CD8-positive, alpha-beta memory T cell (primary cell): ENCODE results near the gene SCAP. TPM values are rescaled to one million over a fixed set of nuclear protein-coding genes. Genes with fewer than 3 reads are reported as not detected.

Experiments used
- CTCF ChIA-PET: fragments of 350-600 bp; sonication (Branson Sonifier 250); formaldehyde crosslinking; loops from one replicate; lab custom pipeline; 2021; ENCODE audit warnings: antibody characterized with exemption; lab: Charles Lee
- POLR2A ChIA-PET: fragments of 350-600 bp; sonication (Branson Sonifier 250); formaldehyde crosslinking; loops from one replicate; lab custom pipeline; 2021; ENCODE audit warnings: antibody characterized with exemption; lab: Charles Lee
- DNase-seq, 5 donors: peaks; one replicate each; pipeline versions ENCODE4 v3.0.0 to v3.0.0-alpha.2; 2020 to 2022; ENCODE audit warnings: mixed read lengths in 1 of 5
- H3K27ac ChIP-seq: one replicate; pipeline ENCODE4 v1.7.0; 2013; ENCODE audit warnings: low read depth, mild to moderate bottlenecking, low read length, moderate library complexity
- H3K27me3 ChIP-seq: 2 replicates; pipeline ENCODE4 v1.7.0; 2013; ENCODE audit warnings: low read length, mild to moderate bottlenecking; ENCODE audit not compliant: insufficient read depth, poor library complexity, severe bottlenecking
- H3K36me3 ChIP-seq: 2 replicates; pipeline ENCODE4 v1.7.0; 2013; ENCODE audit warnings: mild to moderate bottlenecking, low read length, moderate library complexity; ENCODE audit not compliant: insufficient read depth
- H3K4me1 ChIP-seq: 2 replicates; pipeline ENCODE4 v1.7.0; 2013; ENCODE audit warnings: mild to moderate bottlenecking, low read length, moderate library complexity; ENCODE audit not compliant: insufficient read depth
- H3K4me3 ChIP-seq: 2 replicates; pipeline ENCODE4 v1.7.0; 2013; ENCODE audit warnings: mild to moderate bottlenecking, low read length
- H3K9me3 ChIP-seq: 2 replicates; pipeline ENCODE4 v1.7.0; 2013; ENCODE audit warnings: mild to moderate bottlenecking, low read length
- H3K27ac Mint-ChIP-seq, 8 donors: one replicate each; pipeline ENCODE4 v1.8.0; 2020 to 2021; ENCODE audit warnings: mixed read lengths in 8 of 8, mild to moderate bottlenecking in 6 of 8, inconsistent platforms in 3 of 8, moderate library complexity in 3 of 8
- H3K27me3 Mint-ChIP-seq, 2 donors: one replicate each; pipeline ENCODE4 v1.8.0; 2020 to 2021; ENCODE audit warnings: mixed read lengths in 2 of 2, mild to moderate bottlenecking in 1 of 2, moderate library complexity in 1 of 2
- H3K36me3 Mint-ChIP-seq, 3 donors: one replicate each; pipeline ENCODE4 v1.8.0; 2020 to 2021; ENCODE audit warnings: mixed read lengths in 3 of 3, inconsistent platforms in 1 of 3, mild to moderate bottlenecking in 1 of 3
- H3K4me1 Mint-ChIP-seq, 3 donors: one replicate each; pipeline ENCODE4 v1.8.0; 2020 to 2021; ENCODE audit warnings: mixed read lengths in 3 of 3, inconsistent platforms in 1 of 3, mild to moderate bottlenecking in 1 of 3
- H3K4me3 Mint-ChIP-seq, 7 donors: one replicate each; pipeline ENCODE4 v1.8.0; 2020 to 2021; ENCODE audit warnings: mixed read lengths in 7 of 7, mild to moderate bottlenecking in 6 of 7, moderate library complexity in 4 of 7, inconsistent platforms in 2 of 7
- H3K9me3 Mint-ChIP-seq, 5 donors: one replicate each; pipeline ENCODE4 v1.8.0; 2020 to 2022; ENCODE audit warnings: mixed read lengths in 5 of 5, mild to moderate bottlenecking in 3 of 5, moderate library complexity in 2 of 5, inconsistent platforms in 1 of 5
- polyA plus RNA-seq: library from polyadenylated mRNA; unstranded; fragments of 300-500 nt; fragmentation: Illumina TruSeq; gene quantifications from one replicate; pipeline ENCODE4 v1.2.3, GENCODE V29; 2021
- total RNA-seq, 2 experiments: library from RNA; stranded (reverse); gene quantifications; one replicate each; pipeline ENCODE4 v1.2.3, GENCODE V29; 2021

SCAP gene
- total and polyA plus RNA-seq, 3 experiments from 2014 or later, result 60.3 to 73.4 (median 66.4) TPM

- no peak for DNase-seq
- Mint-ChIP-seq H3K27ac (peak overlapping the region in 1 of 8 donors; percentile 65), H3K27me3 (no peaks in the 10 kb centered on the region), H3K36me3 (peaks cover 0 to 95% (median 0%) of the 10 kb centered on the region in 3 donors), H3K4me3 (no peak overlapping the region), H3K9me3 (no peaks in the 10 kb centered on the region), H3K4me1 (no peaks in the 10 kb centered on the region)
- Histone ChIP-seq H3K4me3 (no peak overlapping the region), H3K27ac (no peak overlapping the region), H3K36me3 (peaks cover 30% of the 10 kb centered on the region), H3K9me3 (no peaks in the 10 kb centered on the region), H3K27me3 (no peaks in the 10 kb centered on the region), H3K4me1 (no peaks in the 10 kb centered on the region)
- CTCF ChIA-PET, result no interaction called here
- POLR2A ChIA-PET, result no interaction called here
Measured at GRCh38 chr3:47410801-47411646, 64.7 kb downstream of the SCAP start.

- CTCF ChIA-PET, result no interaction called here
- no peaks in the 10 kb centered on the region for H3K27me3 Mint-ChIP-seq
- no peaks in the 10 kb centered on the region for H3K4me1 ChIP-seq
- no peak for DNase-seq
- H3K4me3 Mint-ChIP-seq, result no peak overlapping the region
- no peak overlapping the region for H3K27ac ChIP-seq
- no peaks in the 10 kb centered on the region for H3K9me3 Mint-ChIP-seq
- no peaks in the 10 kb centered on the region for H3K27me3 ChIP-seq
- H3K4me1 Mint-ChIP-seq, result no peaks in the 10 kb centered on the region
- peaks cover 0 to 95% (median 0%) of the 10 kb centered on the region in 3 donors for H3K36me3 Mint-ChIP-seq
- no peak overlapping the region for H3K4me3 ChIP-seq
- no peaks in the 10 kb centered on the region for H3K9me3 ChIP-seq
- peaks cover 30% of the 10 kb centered on the region for H3K36me3 ChIP-seq
- no peak overlapping the region for H3K27ac Mint-ChIP-seq
- POLR2A ChIA-PET, result no interaction called here
Measured at GRCh38 chr3:47410417-47410720, 65.4 kb downstream of the SCAP start.

GRCh38 chr3:47409688-47410416 lies 65.9 kb downstream of the SCAP start:
- POLR2A ChIA-PET, result no interaction called here
- Mint-ChIP-seq H3K36me3 (peaks cover 0 to 93% (median 0%) of the 10 kb centered on the region in 3 donors), H3K9me3 (no peaks in the 10 kb centered on the region), H3K4me3 (no peak overlapping the region), H3K27me3 (no peaks in the 10 kb centered on the region), H3K27ac (no peak overlapping the region), H3K4me1 (no peaks in the 10 kb centered on the region)
- Histone ChIP-seq H3K27me3 (no peaks in the 10 kb centered on the region), H3K9me3 (no peaks in the 10 kb centered on the region), H3K4me3 (no peak overlapping the region), H3K27ac (no peak overlapping the region), H3K36me3 (peaks cover 30% of the 10 kb centered on the region), H3K4me1 (no peaks in the 10 kb centered on the region)
- DNase-seq, result no peak
- CTCF ChIA-PET, result interaction anchor here (2.4 kb wide), 1 partner anchor 12 kb away, joined by 15 read pairs; no protein-coding TSS in a partner anchor

- ChIA-PET CTCF (interaction anchor here (2.4 kb wide), 1 partner anchor 12 kb away, joined by 15 read pairs; no protein-coding TSS in a partner anchor), POLR2A (no interaction called here)
- H3K4me1 ChIP-seq, result no peaks in the 10 kb centered on the region
- Mint-ChIP-seq H3K4me1 (no peaks in the 10 kb centered on the region), H3K27me3 (no peaks in the 10 kb centered on the region), H3K4me3 (no peak overlapping the region), H3K36me3 (peaks cover 0 to 90% (median 0%) of the 10 kb centered on the region in 3 donors), H3K27ac (no peak overlapping the region), H3K9me3 (no peaks in the 10 kb centered on the region)
- no peaks in the 10 kb centered on the region for H3K9me3 ChIP-seq
- H3K27ac ChIP-seq, result no peak overlapping the region
- no peak for DNase-seq
- H3K36me3 ChIP-seq, result peaks cover 26% of the 10 kb centered on the region
- H3K27me3 ChIP-seq, result no peaks in the 10 kb centered on the region
- no peak overlapping the region for H3K4me3 ChIP-seq
Measured at GRCh38 chr3:47409284-47409683, 66.5 kb downstream of the SCAP start.

- H3K27me3 Mint-ChIP-seq, result no peaks in the 10 kb centered on the region
Measured at GRCh38 chr3:47408839-47409229, 66.9 kb downstream of the SCAP start.

GRCh38 chr3:47407896-47408838 lies 67.6 kb downstream of the SCAP start:
- no peak for DNase-seq
- H3K27ac Mint-ChIP-seq, result peak overlapping the region in 1 of 8 donors; percentile 33
- H3K4me1 Mint-ChIP-seq, result peaks cover 0 to 3% (median 0%) of the 10 kb centered on the region in 3 donors
- H3K27ac ChIP-seq, result no peak overlapping the region
- peaks cover 15% of the 10 kb centered on the region for H3K36me3 ChIP-seq
- no peaks in the 10 kb centered on the region for H3K27me3 ChIP-seq
- H3K4me3 ChIP-seq, result no peak overlapping the region
- H3K9me3 ChIP-seq, result no peaks in the 10 kb centered on the region
- CTCF ChIA-PET, result interaction anchor here (2.4 kb wide), 1 partner anchor 13 kb away, joined by 15 read pairs; no protein-coding TSS in a partner anchor
- H3K27me3 Mint-ChIP-seq, result no peaks in the 10 kb centered on the region
- no peaks in the 10 kb centered on the region for H3K4me1 ChIP-seq
- no peaks in the 10 kb centered on the region for H3K9me3 Mint-ChIP-seq
- POLR2A ChIA-PET, result no interaction called here
- no peak overlapping the region for H3K4me3 Mint-ChIP-seq
- peaks cover 0 to 87% (median 0%) of the 10 kb centered on the region in 3 donors for H3K36me3 Mint-ChIP-seq

More at GRCh38 chr3:47408839-47409229, 66.9 kb downstream of the SCAP start:
- no peak overlapping the region for H3K27ac Mint-ChIP-seq
- no peak overlapping the region for H3K4me3 ChIP-seq
- H3K36me3 Mint-ChIP-seq, result peaks cover 0 to 87% (median 0%) of the 10 kb centered on the region in 3 donors
- CTCF ChIA-PET, result interaction anchor here (2.4 kb wide), 1 partner anchor 13 kb away, joined by 15 read pairs; no protein-coding TSS in a partner anchor
- no peak for DNase-seq
- H3K36me3 ChIP-seq, result peaks cover 21% of the 10 kb centered on the region
- H3K4me1 Mint-ChIP-seq, result peaks cover 0 to under 1% (median 0%) of the 10 kb centered on the region in 3 donors
- no peaks in the 10 kb centered on the region for H3K27me3 ChIP-seq
- H3K9me3 ChIP-seq, result no peaks in the 10 kb centered on the region
- POLR2A ChIA-PET, result no interaction called here
- H3K9me3 Mint-ChIP-seq, result no peaks in the 10 kb centered on the region
- no peak overlapping the region for H3K27ac ChIP-seq
- H3K4me3 Mint-ChIP-seq, result no peak overlapping the region
- H3K4me1 ChIP-seq, result no peaks in the 10 kb centered on the region

GRCh38 chr3:47407237-47407636 lies 68.5 kb downstream of the SCAP start:
- no peak for DNase-seq
- H3K36me3 Mint-ChIP-seq, result peaks cover 0 to 81% (median 0%) of the 10 kb centered on the region in 3 donors
- CTCF ChIA-PET, result interaction anchor here (0.8 kb wide), 1 partner anchor 23 kb away, joined by 3 read pairs; no protein-coding TSS in a partner anchor
- no peaks in the 10 kb centered on the region for H3K9me3 ChIP-seq
- H3K4me1 Mint-ChIP-seq, result peaks cover 0 to 3% (median 0%) of the 10 kb centered on the region in 3 donors
- no peaks in the 10 kb centered on the region for H3K9me3 Mint-ChIP-seq
- H3K4me1 ChIP-seq, result no peaks in the 10 kb centered on the region
- peak overlapping the region; percentile 31 for H3K27ac ChIP-seq
- no peaks in the 10 kb centered on the region for H3K27me3 Mint-ChIP-seq
- H3K27me3 ChIP-seq, result no peaks in the 10 kb centered on the region
- H3K27ac Mint-ChIP-seq, result no peak overlapping the region
- H3K4me3 ChIP-seq, result no peak overlapping the region
- POLR2A ChIA-PET, result interaction anchor here (0.6 kb wide), 1 partner anchor 17 kb away, joined by 3 read pairs; no protein-coding TSS in a partner anchor
- H3K4me3 Mint-ChIP-seq, result no peak overlapping the region
- H3K36me3 ChIP-seq, result peaks cover 14% of the 10 kb centered on the region
